CD14-positive monocyte (primary cell): ENCODE results near the gene KIF26B. TPM values are rescaled to one million over a fixed set of nuclear protein-coding genes. Genes with fewer than 3 reads are reported as not detected.

ENCODE experiments used
- DNase-seq, 3 donors: peaks; one replicate each; pipeline ENCODE4 v3.0.0-alpha.2; 2011 to 2022
- H2AFZ ChIP-seq: 2 replicates; pipeline ENCODE4 v1.6.0; 2012; ENCODE audit warnings: mild to moderate bottlenecking, low read depth, low read length, inconsistent platforms; ENCODE audit not compliant: insufficient read depth, poor library complexity, severe bottlenecking
- H3K27ac ChIP-seq, 2 donors: 1 replicate in 1 of 2; 2 replicates in 1 of 2; pipeline ENCODE4 v1.5.1; 2012 to 2013; ENCODE audit warnings: low read length in 2 of 2, control low read depth in 1 of 2, inconsistent platforms in 1 of 2, low read depth in 1 of 2, mild to moderate bottlenecking in 1 of 2
- H3K27me3 ChIP-seq, 2 donors: one replicate each; pipeline versions ENCODE4 v1.6.0 to v1.6.1; 2011 to 2013; ENCODE audit warnings: low read length in 2 of 2; ENCODE audit not compliant: control insufficient read depth in 2 of 2, insufficient read depth in 2 of 2
- H3K36me3 ChIP-seq, 2 donors: replicated peaks in 1 of 2; 1 replicate in 1 of 2; 2 replicates in 1 of 2; pipeline versions ENCODE4 v1.5.1 to v1.6.1; 2012 to 2013; ENCODE audit warnings: low read length in 2 of 2, control low read depth in 1 of 2, inconsistent platforms in 1 of 2, mild to moderate bottlenecking in 1 of 2; ENCODE audit not compliant: insufficient read depth in 2 of 2, control insufficient read depth in 1 of 2
- H3K4me1 ChIP-seq, 2 donors: 1 replicate in 1 of 2; 2 replicates in 1 of 2; pipeline versions ENCODE4 v1.5.1 to v1.6.1; 2012 to 2013; ENCODE audit warnings: low read length in 2 of 2, control low read depth in 1 of 2, inconsistent platforms in 1 of 2, mild to moderate bottlenecking in 1 of 2, moderate library complexity in 1 of 2; ENCODE audit not compliant: insufficient read depth in 2 of 2, control insufficient read depth in 1 of 2
- H3K4me2 ChIP-seq: replicated peaks from 2 replicates; pipeline ENCODE3; 2012; ENCODE audit warnings: low read length, moderate library complexity, mild to moderate bottlenecking; ENCODE audit not compliant: poor library complexity, severe bottlenecking; ENCODE audit errors: extremely low read depth
- H3K4me3 ChIP-seq, 3 experiments: fragments of 200-600 bp in 1 of 3; sonication (generic) in 1 of 3; replicated peaks in 1 of 3; 1 replicate in 2 of 3; 2 replicates in 1 of 3; pipeline ENCODE4 v1.5.1; 2011 to 2013; ENCODE audit warnings: low read length in 3 of 3, mild to moderate bottlenecking in 3 of 3, control low read depth in 2 of 3, low read depth in 2 of 3, inconsistent platforms in 1 of 3, moderate library complexity in 1 of 3
- H3K79me2 ChIP-seq: 2 replicates; pipeline ENCODE4 v1.6.0; 2012; ENCODE audit warnings: mild to moderate bottlenecking, control low read depth, inconsistent platforms, low read length, moderate library complexity; ENCODE audit not compliant: insufficient read depth
- H3K9ac ChIP-seq: 2 replicates; pipeline ENCODE4 v1.6.0; 2017; ENCODE audit warnings: low read length, mild to moderate bottlenecking; ENCODE audit not compliant: insufficient read depth, poor library complexity, severe bottlenecking
- H3K9me3 ChIP-seq, 2 donors: replicated peaks in 1 of 2; 1 replicate in 1 of 2; 2 replicates in 1 of 2; pipeline versions ENCODE4 v1.5.1 to v1.6.1; 2012 to 2013; ENCODE audit warnings: low read length in 2 of 2, control low read depth in 1 of 2; ENCODE audit not compliant: control insufficient read depth in 1 of 2, insufficient read depth in 1 of 2
- H4K20me1 ChIP-seq: 2 replicates; pipeline ENCODE4 v1.6.0; 2012; ENCODE audit warnings: mild to moderate bottlenecking, low read length, control low read depth, moderate library complexity; ENCODE audit not compliant: insufficient read depth
- H3K27ac Mint-ChIP-seq, 7 donors: one replicate each; pipeline ENCODE4 v1.8.0; 2020; ENCODE audit warnings: mild to moderate bottlenecking in 7 of 7, mixed read lengths in 7 of 7, moderate library complexity in 6 of 7, inconsistent platforms in 2 of 7
- H3K27me3 Mint-ChIP-seq, 3 donors: one replicate each; pipeline ENCODE4 v1.8.0; 2021 to 2022; ENCODE audit warnings: low read depth in 3 of 3, mild to moderate bottlenecking in 3 of 3, mixed read lengths in 3 of 3, moderate library complexity in 3 of 3, inconsistent platforms in 1 of 3
- H3K36me3 Mint-ChIP-seq, 2 donors: one replicate each; pipeline ENCODE4 v1.8.0; 2020; ENCODE audit warnings: mixed read lengths in 2 of 2, inconsistent platforms in 1 of 2, mild to moderate bottlenecking in 1 of 2
- H3K4me1 Mint-ChIP-seq: one replicate; pipeline ENCODE4 v1.8.0; 2020; ENCODE audit warnings: mild to moderate bottlenecking, mixed read lengths
- H3K4me3 Mint-ChIP-seq, 2 donors: one replicate each; pipeline ENCODE4 v1.8.0; 2020; ENCODE audit warnings: mild to moderate bottlenecking in 2 of 2, mixed read lengths in 2 of 2, moderate library complexity in 1 of 2
- H3K9me3 Mint-ChIP-seq, 7 donors: one replicate each; pipeline ENCODE4 v1.8.0; 2020 to 2022; ENCODE audit warnings: mixed read lengths in 7 of 7, mild to moderate bottlenecking in 6 of 7, moderate library complexity in 6 of 7, inconsistent platforms in 2 of 7
- WGBS: methylation state at CpG from one replicate; pipeline ENCODE4 v1.1.5; 2013; ENCODE audit warnings: missing lambda C conversion rate; ENCODE audit not compliant: insufficient coverage; 5-methylcytosine and 5-hydroxymethylcytosine counted together
- intact Hi-C, 2 donors: fragments of 100-400 bp; cut with micrococcal nuclease; formaldehyde crosslinking; loops; one replicate each; pipeline versions ENCODE4 v1.15.0 to v1.15.1; 2023
- polyA plus RNA-seq, 3 donors: library from polyadenylated mRNA; depleted of rRNA in 1 of 3; unstranded in 2 of 3; stranded (reverse) in 1 of 3; fragments of 300-500 nt in 2 of 3; fragments of >200 nt in 1 of 3; fragmentation: Illumina TruSeq in 2 of 3; gene quantifications; 1 replicate in 2 of 3; 2 replicates in 1 of 3; pipeline ENCODE4 v1.2.3, GENCODE V29; 2012 to 2021
- TF ChIP-seq, protein P1 (sequence below): fragments of 200-600 bp; IDR thresholded peaks from one replicate; pipeline ENCODE4 v1.8.0; 2022; ENCODE audit warnings: antibody characterized with exemption, mild to moderate bottlenecking

Gene KIF26B
- polyA plus RNA-seq, 3 donors, result 0.01 to 0.05 TPM; not detected in 1

DNA sequence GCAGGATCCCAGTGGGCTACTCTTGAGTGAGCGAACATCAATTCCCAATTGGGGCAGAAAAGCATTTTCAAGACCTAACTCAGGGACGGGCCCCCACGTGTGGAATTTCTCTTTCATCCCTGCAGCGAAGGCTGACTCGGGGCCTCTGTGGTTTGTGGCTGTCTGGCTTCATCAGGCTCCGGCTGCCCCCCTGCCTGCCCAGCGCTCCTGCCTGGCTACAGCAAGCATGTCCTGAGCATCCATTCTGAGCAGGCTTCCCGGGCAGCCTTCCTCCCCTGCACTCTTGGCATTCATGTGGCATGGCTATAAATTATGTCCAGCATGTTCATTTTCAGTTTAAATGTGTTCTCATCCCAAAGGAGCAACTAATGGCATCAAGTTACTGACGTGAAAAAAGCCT, 588.1 kb downstream of the KIF26B start:
- intact Hi-C loops, result no loop called here
- H4K20me1 ChIP-seq, result no peaks in the 10 kb centered on the region
- H3K4me1 Mint-ChIP-seq, result no peaks in the 10 kb centered on the region
- H3K9me3 ChIP-seq, result no peaks in the 10 kb centered on the region
- no peak overlapping the region for H3K4me3 Mint-ChIP-seq
- no peak overlapping the region for H3K27ac Mint-ChIP-seq
- no peak overlapping the region for H3K9ac ChIP-seq
- H3K36me3 Mint-ChIP-seq, result no peaks in the 10 kb centered on the region
- no peaks in the 10 kb centered on the region for H3K27me3 ChIP-seq
- no peak overlapping the region for H3K27ac ChIP-seq
- peaks cover 0 to 2% (median 0%) of the 10 kb centered on the region in 3 donors for H3K27me3 Mint-ChIP-seq
- no peak overlapping the region for H3K4me2 ChIP-seq
- no peak for DNase-seq
- H3K4me3 ChIP-seq, result no peak overlapping the region
- TF ChIP-seq, protein P1, sequence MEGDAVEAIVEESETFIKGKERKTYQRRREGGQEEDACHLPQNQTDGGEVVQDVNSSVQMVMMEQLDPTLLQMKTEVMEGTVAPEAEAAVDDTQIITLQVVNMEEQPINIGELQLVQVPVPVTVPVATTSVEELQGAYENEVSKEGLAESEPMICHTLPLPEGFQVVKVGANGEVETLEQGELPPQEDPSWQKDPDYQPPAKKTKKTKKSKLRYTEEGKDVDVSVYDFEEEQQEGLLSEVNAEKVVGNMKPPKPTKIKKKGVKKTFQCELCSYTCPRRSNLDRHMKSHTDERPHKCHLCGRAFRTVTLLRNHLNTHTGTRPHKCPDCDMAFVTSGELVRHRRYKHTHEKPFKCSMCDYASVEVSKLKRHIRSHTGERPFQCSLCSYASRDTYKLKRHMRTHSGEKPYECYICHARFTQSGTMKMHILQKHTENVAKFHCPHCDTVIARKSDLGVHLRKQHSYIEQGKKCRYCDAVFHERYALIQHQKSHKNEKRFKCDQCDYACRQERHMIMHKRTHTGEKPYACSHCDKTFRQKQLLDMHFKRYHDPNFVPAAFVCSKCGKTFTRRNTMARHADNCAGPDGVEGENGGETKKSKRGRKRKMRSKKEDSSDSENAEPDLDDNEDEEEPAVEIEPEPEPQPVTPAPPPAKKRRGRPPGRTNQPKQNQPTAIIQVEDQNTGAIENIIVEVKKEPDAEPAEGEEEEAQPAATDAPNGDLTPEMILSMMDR, result no peak
- peaks cover 0 to 14% (median 9%) of the 10 kb centered on the region in 7 donors for H3K9me3 Mint-ChIP-seq
- H3K79me2 ChIP-seq, result no peaks in the 10 kb centered on the region
- no peak overlapping the region for H2AFZ ChIP-seq
- H3K36me3 ChIP-seq, result no peaks in the 10 kb centered on the region
- 81% methylated on average over 8 of the region's 9 CpGs for WGBS
- H3K4me1 ChIP-seq, result no peaks in the 10 kb centered on the region

DNA sequence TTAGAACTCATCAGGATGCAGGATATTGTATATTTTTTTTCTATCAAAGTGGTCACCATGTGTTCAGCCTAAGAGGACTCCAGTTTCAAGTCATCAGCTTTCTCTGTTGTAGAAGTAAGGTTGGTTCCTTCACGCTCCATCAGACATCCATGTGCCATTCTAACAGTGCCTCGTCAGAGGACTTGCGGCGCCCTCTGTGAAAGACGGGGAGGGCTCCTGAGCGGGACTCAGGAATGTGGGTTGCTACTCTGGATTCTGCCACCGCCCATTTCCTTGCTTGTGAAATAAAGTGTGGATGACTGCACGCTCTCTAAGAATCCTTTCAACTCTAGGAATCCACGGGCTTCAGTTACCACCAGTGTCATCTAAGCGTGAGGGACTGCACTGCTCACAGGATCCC, 593.5 kb downstream of the KIF26B start:
- TF ChIP-seq, protein P1, result no peak
- Histone ChIP-seq H2AFZ (no peak overlapping the region), H3K9ac (no peak overlapping the region), H3K27ac (no peak overlapping the region), H3K4me1 (no peaks in the 10 kb centered on the region), H3K4me2 (no peak overlapping the region), H3K27me3 (no peaks in the 10 kb centered on the region), H3K36me3 (no peaks in the 10 kb centered on the region), H3K4me3 (no peak overlapping the region), H3K9me3 (no peaks in the 10 kb centered on the region), H4K20me1 (no peaks in the 10 kb centered on the region), H3K79me2 (no peaks in the 10 kb centered on the region)
- Mint-ChIP-seq H3K27ac (no peak overlapping the region), H3K36me3 (peaks cover 0 to 2% of the 10 kb centered on the region in 2 donors), H3K27me3 (no peaks in the 10 kb centered on the region), H3K4me1 (no peaks in the 10 kb centered on the region), H3K4me3 (no peak overlapping the region), H3K9me3 (peaks cover 0 to 9% (median 6%) of the 10 kb centered on the region in 7 donors)
- DNase-seq, result no peak
- intact Hi-C loops, result no loop called here
- WGBS, result 83% methylated on average over 6 of the region's 10 CpGs
